GM23248 (cell line): ENCODE results near the gene TEKT1. TPM values are rescaled to one million over a fixed set of nuclear protein-coding genes. Genes with fewer than 3 reads are reported as not detected.

Experiments used
- DNase-seq: peaks from one replicate; pipeline ENCODE4 v3.0.0-alpha.2; 2015
- H2AFZ ChIP-seq: fragments of 200-600 bp; sonication (generic); 2 replicates; pipeline ENCODE4 v1.6.1; 2016; ENCODE audit warnings: antibody characterized with exemption
- H3F3A ChIP-seq: fragments of 200-600 bp; sonication (generic); 2 replicates; pipeline ENCODE4 v1.6.1; 2016; ENCODE audit warnings: mild to moderate bottlenecking, antibody characterized with exemption, mixed run types; ENCODE audit not compliant: insufficient read depth
- H3K27ac ChIP-seq: fragments of 200-600 bp; sonication (generic); 2 replicates; pipeline ENCODE4 v1.5.1; 2016; ENCODE audit warnings: mild to moderate bottlenecking
- H3K27me3 ChIP-seq: fragments of 200-600 bp; sonication (generic); replicated peaks from 2 replicates; pipeline ENCODE4 v1.6.1; 2016; ENCODE audit warnings: mild to moderate bottlenecking; ENCODE audit not compliant: insufficient read depth
- H3K36me3 ChIP-seq: fragments of 200-600 bp; sonication (generic); 2 replicates; pipeline ENCODE4 v1.6.1; 2016; ENCODE audit warnings: low read depth, mild to moderate bottlenecking
- H3K4me1 ChIP-seq: fragments of 200-600 bp; sonication (generic); 2 replicates; pipeline ENCODE4 v1.6.1; 2016; ENCODE audit warnings: mild to moderate bottlenecking; ENCODE audit not compliant: insufficient read depth
- H3K4me2 ChIP-seq: fragments of 200-600 bp; sonication (generic); one replicate; pipeline ENCODE4 v1.6.1; 2016; ENCODE audit warnings: mild to moderate bottlenecking; ENCODE audit not compliant: unreplicated experiment
- H3K4me3 ChIP-seq: fragments of 200-600 bp; sonication (generic); 2 replicates; pipeline ENCODE4 v1.5.1; 2016; ENCODE audit warnings: mild to moderate bottlenecking
- H3K79me2 ChIP-seq: fragments of 200-600 bp; sonication (generic); 2 replicates; pipeline ENCODE4 v1.6.1; 2016; ENCODE audit warnings: mild to moderate bottlenecking; ENCODE audit not compliant: insufficient read depth
- H3K9ac ChIP-seq: fragments of 200-600 bp; sonication (generic); 2 replicates; pipeline ENCODE4 v1.6.1; 2016; ENCODE audit warnings: mild to moderate bottlenecking
- H3K9me2 ChIP-seq: fragments of 200-600 bp; sonication (generic); 2 replicates; pipeline ENCODE4 v1.6.1; 2016; ENCODE audit warnings: mixed run types, mild to moderate bottlenecking, moderate library complexity; ENCODE audit not compliant: insufficient read depth
- H3K9me3 ChIP-seq: fragments of 200-600 bp; sonication (generic); one replicate; pipeline ENCODE4 v1.6.1; 2017; ENCODE audit warnings: low read depth
- H4K20me1 ChIP-seq: fragments of 200-600 bp; sonication (generic); 2 replicates; pipeline ENCODE4 v1.6.0; 2016; ENCODE audit not compliant: insufficient read depth
- EZH2 ChIP-seq: fragments of 200-600 bp; sonication (generic); IDR thresholded peaks from 2 replicates; pipeline ENCODE4 v1.6.1; 2018; ENCODE audit warnings: antibody characterized with exemption, mild to moderate bottlenecking; ENCODE audit not compliant: insufficient read depth, poor library complexity, severe bottlenecking
- EZH2phosphoT487 ChIP-seq: fragments of 200-600 bp; sonication (generic); IDR thresholded peaks from 2 replicates; pipeline ENCODE4 v1.6.1; 2018; ENCODE audit warnings: antibody characterized with exemption, moderate library complexity, mild to moderate bottlenecking, low read depth; ENCODE audit not compliant: insufficient read depth
- WGBS, 2 experiments: methylation state at CpG; one replicate each; pipeline ENCODE4 v1.1.6; 2015 to 2017; ENCODE audit warnings: low lambda C conversion rate in 2 of 2, low coverage in 1 of 2; ENCODE audit errors: missing lambda C conversion rate in 2 of 2; 5-methylcytosine and 5-hydroxymethylcytosine counted together
- in situ Hi-C: fragments of 300-500 bp; cut with MboI; formaldehyde crosslinking; loops from 2 replicates; pipeline ENCODE4 v1.15.0; 2020
- polyA plus RNA-seq: library from polyadenylated mRNA; unstranded; fragments of >200 nt; fragmentation: Nextera tagmentation; extraction: Ambion mirVana; gene quantifications from 2 replicates; pipeline ENCODE4 v1.2.1, GENCODE V29; 2016
- total RNA-seq: library from RNA; depleted of rRNA; stranded (reverse); fragments of >200 nt; shearing (Covaris generic); gene quantifications from 2 replicates; pipeline ENCODE4 v1.2.3, GENCODE V29; 2014

TEKT1 gene
- total and polyA plus RNA-seq, 2 experiments from 2014 or later = not detected

DNA sequence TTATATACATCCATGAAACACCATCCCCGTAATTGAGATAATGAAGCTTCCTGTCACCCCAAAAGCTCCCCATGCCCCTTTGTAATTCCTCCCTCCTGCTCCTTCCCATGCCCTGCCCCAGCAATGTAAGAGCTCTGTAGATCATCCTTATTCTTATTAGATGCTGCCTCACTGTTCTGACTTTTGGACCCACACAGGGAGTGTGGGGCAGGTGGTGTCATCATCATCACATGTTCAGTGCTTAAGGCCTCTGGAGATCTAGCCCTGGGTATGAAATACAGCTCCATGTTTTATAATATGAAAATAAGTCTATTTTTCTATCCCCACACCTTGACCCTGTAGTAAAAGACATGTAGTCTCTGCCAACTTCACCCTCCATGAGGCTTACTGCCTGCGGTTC lies 73.8 kb downstream of the TEKT1 start:
- no peak for DNase-seq
- 77 to 89% methylated on average over 2 of the region's 2 CpGs for WGBS, 2 experiments
- no peak overlapping the region for H3K27ac ChIP-seq
- H3K9me2 ChIP-seq = no peaks in the 10 kb centered on the region
- H3K9ac ChIP-seq = no peak overlapping the region
- peaks cover 12% of the 10 kb centered on the region; the same call in 1 of the 2 replicates for H3K36me3 ChIP-seq
- H3K9me3 ChIP-seq = no peaks in the 10 kb centered on the region
- TF ChIP-seq EZH2 = no peak
- no peak for TF ChIP-seq EZH2phosphoT487
- H3K4me2 ChIP-seq = no peak overlapping the region
- in situ Hi-C loops = no loop called here
- no peak overlapping the region for H2AFZ ChIP-seq
- H3F3A ChIP-seq = peaks cover 24% of the 10 kb centered on the region
- H3K4me1 ChIP-seq = peaks cover 24% of the 10 kb centered on the region
- H3K4me3 ChIP-seq = no peak overlapping the region
- H4K20me1 ChIP-seq = no peaks in the 10 kb centered on the region
- H3K27me3 ChIP-seq = no peaks in the 10 kb centered on the region
- H3K79me2 ChIP-seq = peaks cover 24% of the 10 kb centered on the region

DNA sequence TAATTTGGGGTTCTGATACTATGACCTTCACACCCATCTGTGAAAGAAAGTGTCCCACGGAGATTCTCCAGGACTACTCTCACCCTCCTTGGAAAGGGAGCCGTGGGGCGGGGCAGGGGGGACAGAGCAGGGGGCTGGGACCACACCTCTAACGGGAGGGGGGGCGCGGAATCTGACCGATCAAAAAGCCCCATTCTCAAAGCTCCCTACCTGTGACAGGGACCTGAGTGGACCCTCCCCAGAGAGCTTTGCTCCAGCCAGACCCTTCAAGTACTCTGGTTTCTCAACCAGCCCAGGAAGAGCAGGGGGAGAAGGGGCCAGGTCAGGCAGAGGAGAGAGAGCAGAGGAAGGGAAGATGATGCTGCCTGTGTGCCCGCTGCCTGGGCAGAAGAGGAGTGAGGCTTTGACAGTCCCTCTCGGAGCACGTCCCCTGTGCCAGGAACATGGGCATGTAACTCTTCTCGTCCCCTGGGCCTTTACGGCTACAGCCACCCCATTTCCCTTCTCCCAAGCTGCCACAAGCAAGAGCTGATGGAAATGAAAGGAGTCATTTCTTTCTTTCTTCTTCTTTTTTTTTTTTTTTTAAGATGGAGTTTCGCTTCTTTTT lies 75.0 kb downstream of the TEKT1 start:
- peak overlapping the region; percentile 84 for H3K4me3 ChIP-seq
- in situ Hi-C loops = no loop called here
- WGBS, 2 experiments = 19 to 21% methylated on average over 11 to 13 of the region's 13 CpGs
- H3K4me1 ChIP-seq = peaks cover 33% of the 10 kb centered on the region
- peak overlapping the region; percentile 94 for H3K4me2 ChIP-seq
- no peaks in the 10 kb centered on the region for H3K9me2 ChIP-seq
- peak overlapping the region; percentile 92 for H3K27ac ChIP-seq
- H3K36me3 ChIP-seq = peaks cover 9% of the 10 kb centered on the region; the same call in 1 of the 2 replicates
- TF ChIP-seq EZH2phosphoT487 (no peak), EZH2 (no peak)
- H3K27me3 ChIP-seq = no peaks in the 10 kb centered on the region
- H3K9me3 ChIP-seq = no peaks in the 10 kb centered on the region
- peak; percentile 42 for DNase-seq
- peaks cover 24% of the 10 kb centered on the region for H3K79me2 ChIP-seq
- H3F3A ChIP-seq = peaks cover 33% of the 10 kb centered on the region
- H4K20me1 ChIP-seq = no peaks in the 10 kb centered on the region
- peak overlapping the region; percentile 85 for H2AFZ ChIP-seq
- H3K9ac ChIP-seq = peak overlapping the region; percentile 93

DNA sequence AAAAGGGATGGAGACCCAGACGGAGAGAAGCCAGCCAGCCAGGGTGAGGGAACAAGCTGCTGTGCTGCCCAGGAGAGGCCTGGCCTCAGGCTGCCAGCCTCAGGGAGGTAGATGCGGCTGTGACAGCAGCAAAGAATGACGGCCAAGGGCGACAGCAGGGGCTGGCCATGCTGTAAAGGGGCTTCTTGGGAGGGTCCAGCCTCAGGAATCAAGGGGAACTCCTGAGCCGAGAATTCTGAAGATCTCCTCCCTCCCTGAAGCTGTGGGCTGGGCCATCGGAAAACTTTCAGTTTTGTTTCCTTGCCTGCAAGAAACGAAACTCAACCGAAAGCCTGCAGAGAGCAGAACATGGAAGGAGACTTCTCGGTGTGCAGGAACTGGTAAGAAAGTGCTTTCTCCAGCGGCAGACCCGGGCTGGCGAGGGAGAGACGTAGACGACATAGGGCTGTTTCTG lies 75.8 kb downstream of the TEKT1 start, which contains the start of gene XAF1:
Gene XAF1, plus strand, starts transcription at position 316 of the 454 bp plus-strand sequence. Its CDS starts 33 bp downstream, at position 349.
- Histone ChIP-seq H3K4me3 (peak within 1 kb of the TSS; percentile 84), H3K9me2 (no peaks in the 10 kb centered on the region), H3K27me3 (no peaks in the 10 kb centered on the region), H3K9ac (peak within 1 kb of the TSS; percentile 93), H3K4me2 (peak within 1 kb of the TSS; percentile 94), H2AFZ (peak within 1 kb of the TSS; percentile 85), H3K4me1 (peaks cover 33% of the 10 kb centered on the region), H3K79me2 (peaks cover 24% of the 10 kb centered on the region), H3K27ac (peak within 1 kb of the TSS; percentile 92), H4K20me1 (no peaks in the 10 kb centered on the region), H3K9me3 (no peaks in the 10 kb centered on the region), H3F3A (peaks cover 35% of the 10 kb centered on the region), H3K36me3 (0 out of 2 replicates have a peak, but pooled peaks cover 4% of the 10 kb centered on the region)
- 1 to 3% methylated on average over 14 of the region's 14 CpGs for WGBS, 2 experiments
- in situ Hi-C loops = no loop called here
- TF ChIP-seq EZH2phosphoT487 = no peak
- no peak for TF ChIP-seq EZH2
- peak; percentile 79 for DNase-seq

DNA sequence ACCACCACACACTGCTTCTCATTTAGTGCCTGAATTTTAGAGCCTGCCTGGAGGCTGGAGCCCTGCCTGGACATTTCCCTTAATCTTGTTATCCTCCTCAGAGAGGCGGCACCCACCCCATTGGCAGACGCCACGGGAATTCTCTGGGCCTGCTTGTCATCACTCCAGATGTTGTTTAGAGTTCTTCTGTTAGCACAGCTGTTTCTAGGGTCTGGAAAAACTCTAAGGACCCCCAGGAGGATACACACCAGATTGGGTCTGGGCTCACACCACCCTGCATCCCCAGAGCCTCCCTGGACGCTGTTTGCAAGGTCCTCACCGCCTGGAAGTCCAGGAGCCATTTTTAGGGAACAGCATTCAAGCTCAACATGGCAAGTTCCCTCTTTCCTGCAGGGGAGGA lies 76.2 kb downstream of the TEKT1 start:
- Histone ChIP-seq H3K9ac (peak overlapping the region; percentile 93), H3K27me3 (no peaks in the 10 kb centered on the region), H3K36me3 (0 out of 2 replicates have a peak, but pooled peaks cover 4% of the 10 kb centered on the region), H3K27ac (peak overlapping the region; percentile 92), H3K9me3 (no peaks in the 10 kb centered on the region), H3K4me3 (peak overlapping the region; percentile 84), H3K4me1 (peaks cover 33% of the 10 kb centered on the region), H3F3A (peaks cover 37% of the 10 kb centered on the region), H4K20me1 (no peaks in the 10 kb centered on the region), H3K9me2 (no peaks in the 10 kb centered on the region), H3K79me2 (peaks cover 24% of the 10 kb centered on the region), H2AFZ (peak overlapping the region; percentile 85), H3K4me2 (peak overlapping the region; percentile 94)
- WGBS, 2 experiments = 6 to 7% methylated on average over 5 of the region's 5 CpGs
- in situ Hi-C loops = no loop called here
- peak; percentile 82 for DNase-seq
- TF ChIP-seq EZH2phosphoT487 = no peak
- TF ChIP-seq EZH2 = no peak
